Gastrocnemius medialis (tissue), 4 donors: Measurements from ENCODE around the gene TRAF5.

Source experiments
- POLR2A ChIP-seq, 2 donors: fragments of 450-650 bp; IDR thresholded peaks; one replicate each; pipeline ENCODE4 v1.6.1; 2017; ENCODE audit warnings: antibody characterized with exemption in 2 of 2, mild to moderate bottlenecking in 2 of 2, moderate library complexity in 2 of 2
- TF ChIP-seq, protein P1 (sequence below), 5 experiments: fragments of 450-650 bp in 3 of 5; fragments of 200-600 bp in 2 of 5; sonication (generic) in 2 of 5; IDR thresholded peaks in 4 of 5; conservative IDR thresholded peaks in 1 of 5; 1 replicate in 4 of 5; 2 replicates in 1 of 5; pipeline ENCODE4 v1.5.1; 2016 to 2019; ENCODE audit warnings: antibody characterized with exemption in 5 of 5, mild to moderate bottlenecking in 3 of 5, moderate library complexity in 3 of 5

DNA sequence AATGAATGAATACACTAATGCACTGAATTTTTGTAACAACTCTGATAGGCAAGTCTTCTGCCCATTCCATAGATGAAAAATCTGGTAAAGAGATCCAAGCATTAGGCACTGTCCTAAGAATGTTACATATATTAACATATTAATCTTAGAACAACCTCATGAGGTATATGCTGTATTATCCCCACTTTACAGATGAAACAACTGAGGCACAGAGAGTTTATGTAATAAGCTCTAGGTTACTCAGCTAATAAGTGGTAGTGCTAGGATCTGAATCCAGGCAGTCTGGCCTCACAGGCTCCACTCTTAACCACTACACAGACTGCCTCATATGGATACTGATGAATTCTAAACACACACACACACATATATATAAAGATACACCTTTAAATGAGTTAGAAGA lies 52.8 kb downstream of the TRAF5 start:
- TF ChIP-seq POLR2A (IDR thresholded peaks at IDR 0.05): no peak
- TF ChIP-seq, protein P1, sequence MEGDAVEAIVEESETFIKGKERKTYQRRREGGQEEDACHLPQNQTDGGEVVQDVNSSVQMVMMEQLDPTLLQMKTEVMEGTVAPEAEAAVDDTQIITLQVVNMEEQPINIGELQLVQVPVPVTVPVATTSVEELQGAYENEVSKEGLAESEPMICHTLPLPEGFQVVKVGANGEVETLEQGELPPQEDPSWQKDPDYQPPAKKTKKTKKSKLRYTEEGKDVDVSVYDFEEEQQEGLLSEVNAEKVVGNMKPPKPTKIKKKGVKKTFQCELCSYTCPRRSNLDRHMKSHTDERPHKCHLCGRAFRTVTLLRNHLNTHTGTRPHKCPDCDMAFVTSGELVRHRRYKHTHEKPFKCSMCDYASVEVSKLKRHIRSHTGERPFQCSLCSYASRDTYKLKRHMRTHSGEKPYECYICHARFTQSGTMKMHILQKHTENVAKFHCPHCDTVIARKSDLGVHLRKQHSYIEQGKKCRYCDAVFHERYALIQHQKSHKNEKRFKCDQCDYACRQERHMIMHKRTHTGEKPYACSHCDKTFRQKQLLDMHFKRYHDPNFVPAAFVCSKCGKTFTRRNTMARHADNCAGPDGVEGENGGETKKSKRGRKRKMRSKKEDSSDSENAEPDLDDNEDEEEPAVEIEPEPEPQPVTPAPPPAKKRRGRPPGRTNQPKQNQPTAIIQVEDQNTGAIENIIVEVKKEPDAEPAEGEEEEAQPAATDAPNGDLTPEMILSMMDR (IDR thresholded peaks at IDR 0.05 in 4 of 5, conservative IDR thresholded peaks at IDR 0.05 in 1 of 5): no peak
